Bronchial epithelial cell (primary cell): ENCODE data around the gene PTPMT1. TPM values are rescaled to one million over a fixed set of nuclear protein-coding genes. Genes with fewer than 3 reads are reported as not detected.

Source experiments
- DNase-seq: peaks from one replicate; pipeline ENCODE4 v3.0.0-alpha.2; 2010; ENCODE audit warnings: low read depth
- FAIRE-seq: peaks from 2 replicates; lab custom pipeline; 2011; peaks lifted over from hg19 to GRCh38; lab: Jason Lieb, UNC
- H3K27me3 ChIP-seq: 2 replicates; pipeline ENCODE4 v1.5.1; 2011; ENCODE audit warnings: low read length; ENCODE audit not compliant: control insufficient read depth, insufficient read depth
- H3K36me3 ChIP-seq: 2 replicates; pipeline ENCODE4 v1.5.1; 2011; ENCODE audit warnings: low read length; ENCODE audit not compliant: control insufficient read depth, insufficient read depth
- H3K4me3 ChIP-seq: 2 replicates; pipeline ENCODE4 v1.5.1; 2011; ENCODE audit warnings: mild to moderate bottlenecking, low read depth, low read length, control low read depth
- total RNA-seq: library from RNA; depleted of rRNA; stranded (reverse); fragments of >200 nt; gene quantifications from 2 replicates; pipeline ENCODE4 v1.2.1, GENCODE V29; 2014
- TF ChIP-seq, protein P1 (sequence below): IDR thresholded peaks from 2 replicates; pipeline ENCODE4 v1.5.1; 2011; ENCODE audit warnings: mild to moderate bottlenecking, moderate library complexity, low read length, control low read depth, inconsistent platforms; ENCODE audit not compliant: insufficient read depth, severe bottlenecking

PTPMT1 gene
- total RNA-seq, 1 donor from 2014 or later, result 147 TPM

DNA sequence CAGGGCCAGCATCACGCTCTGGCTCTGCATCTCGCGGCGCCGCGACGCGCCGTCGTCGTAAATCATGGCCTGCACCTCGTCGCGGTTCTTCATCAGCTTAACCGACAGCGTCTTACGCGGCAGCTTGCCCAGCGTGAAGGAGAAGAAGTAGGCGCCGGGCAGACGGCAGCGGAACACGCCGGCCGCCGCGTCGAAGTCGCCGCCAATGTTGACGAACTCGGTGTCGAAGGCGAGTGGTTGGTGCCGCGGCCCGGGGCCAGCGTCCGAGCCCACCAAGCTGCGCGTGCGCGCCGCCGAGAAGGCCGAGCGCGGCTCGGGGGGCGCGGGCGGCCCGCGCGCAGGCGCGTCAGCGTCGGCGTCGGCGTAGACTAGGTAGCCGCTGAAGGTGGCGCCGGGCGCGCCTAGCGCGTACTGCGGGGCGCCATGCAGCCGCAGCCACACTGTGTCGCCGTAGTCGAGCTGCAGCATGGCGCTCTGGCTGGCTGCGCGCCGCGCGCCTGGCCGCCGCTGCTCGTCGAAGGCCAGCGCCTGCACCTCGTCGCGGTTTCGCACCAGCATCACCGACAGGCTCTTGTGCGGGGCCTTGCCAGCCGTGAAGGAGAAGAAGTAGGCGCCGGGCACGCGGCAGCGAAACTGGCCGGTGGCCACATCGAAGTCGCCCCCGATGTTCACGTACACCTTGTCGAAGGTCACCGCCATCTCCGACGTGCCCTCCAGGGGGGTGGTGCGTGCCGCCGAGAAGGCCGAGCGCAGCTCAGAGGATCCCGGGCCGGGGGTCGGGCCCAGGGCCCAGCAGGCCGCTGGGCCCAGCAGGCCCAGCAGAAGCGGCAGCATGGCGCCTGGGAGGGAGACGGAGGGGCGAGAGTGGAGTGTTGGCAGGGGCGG, 24.8 kb downstream of the PTPMT1 start:
- peaks cover 34% of the 10 kb centered on the region for H3K27me3 ChIP-seq
- DNase-seq (no peak), FAIRE-seq (no peak)
- TF ChIP-seq, protein P1, sequence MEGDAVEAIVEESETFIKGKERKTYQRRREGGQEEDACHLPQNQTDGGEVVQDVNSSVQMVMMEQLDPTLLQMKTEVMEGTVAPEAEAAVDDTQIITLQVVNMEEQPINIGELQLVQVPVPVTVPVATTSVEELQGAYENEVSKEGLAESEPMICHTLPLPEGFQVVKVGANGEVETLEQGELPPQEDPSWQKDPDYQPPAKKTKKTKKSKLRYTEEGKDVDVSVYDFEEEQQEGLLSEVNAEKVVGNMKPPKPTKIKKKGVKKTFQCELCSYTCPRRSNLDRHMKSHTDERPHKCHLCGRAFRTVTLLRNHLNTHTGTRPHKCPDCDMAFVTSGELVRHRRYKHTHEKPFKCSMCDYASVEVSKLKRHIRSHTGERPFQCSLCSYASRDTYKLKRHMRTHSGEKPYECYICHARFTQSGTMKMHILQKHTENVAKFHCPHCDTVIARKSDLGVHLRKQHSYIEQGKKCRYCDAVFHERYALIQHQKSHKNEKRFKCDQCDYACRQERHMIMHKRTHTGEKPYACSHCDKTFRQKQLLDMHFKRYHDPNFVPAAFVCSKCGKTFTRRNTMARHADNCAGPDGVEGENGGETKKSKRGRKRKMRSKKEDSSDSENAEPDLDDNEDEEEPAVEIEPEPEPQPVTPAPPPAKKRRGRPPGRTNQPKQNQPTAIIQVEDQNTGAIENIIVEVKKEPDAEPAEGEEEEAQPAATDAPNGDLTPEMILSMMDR, result no peak
- H3K36me3 ChIP-seq, result no peaks in the 10 kb centered on the region
- peak overlapping the region; percentile 18 for H3K4me3 ChIP-seq

GRCh38 chr11:47591764-47592163, 26.4 kb downstream of the PTPMT1 start:
- H3K4me3 ChIP-seq, result no peak overlapping the region

GRCh38 chr11:47592251-47592650, 26.9 kb downstream of the PTPMT1 start:
- DNase-seq (no peak), FAIRE-seq (peak; percentile 93)
- TF ChIP-seq, protein P1, result no peak
- Histone ChIP-seq H3K36me3 (no peaks in the 10 kb centered on the region), H3K27me3 (peaks cover 36% of the 10 kb centered on the region), H3K4me3 (no peak overlapping the region)

More at GRCh38 chr11:47591764-47592163, 26.4 kb downstream of the PTPMT1 start:
- peaks cover 36% of the 10 kb centered on the region for H3K27me3 ChIP-seq
- H3K36me3 ChIP-seq, result no peaks in the 10 kb centered on the region
- FAIRE-seq, result no peak
- no peak for DNase-seq
- TF ChIP-seq, protein P1, result no peak

GRCh38 chr11:47592970-47593369, 27.6 kb downstream of the PTPMT1 start:
- Histone ChIP-seq H3K36me3 (no peaks in the 10 kb centered on the region), H3K4me3 (no peak overlapping the region), H3K27me3 (peaks cover 36% of the 10 kb centered on the region)
- DNase-seq (no peak), FAIRE-seq (no peak)
- TF ChIP-seq, protein P1, result no peak

DNA sequence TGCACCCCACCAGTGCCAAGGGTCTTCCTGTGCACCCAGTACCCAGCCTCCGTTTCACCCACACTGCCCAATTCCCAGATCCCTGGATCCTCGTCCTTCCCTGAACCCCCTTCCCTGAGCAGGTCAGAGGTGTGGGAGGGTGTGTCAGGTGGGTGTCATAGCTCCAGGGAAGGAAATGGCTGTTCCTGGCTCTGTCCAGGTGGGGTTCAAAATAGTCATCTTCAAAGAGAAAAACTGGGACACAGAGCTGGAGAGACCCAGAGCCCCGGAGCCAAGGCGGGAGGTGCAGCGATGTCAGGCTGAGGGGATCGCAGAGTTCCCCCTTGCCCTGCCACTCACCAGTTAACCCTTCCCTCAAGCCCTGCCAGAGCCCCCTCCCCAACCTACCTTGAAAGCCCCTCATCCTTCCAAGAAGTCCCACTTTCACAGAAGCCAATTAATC, 28.1 kb downstream of the PTPMT1 start:
- FAIRE-seq, result no peak
- TF ChIP-seq, protein P1, result no peak

More for the DNA sequence above, 28.1 kb downstream of the PTPMT1 start:
- Histone ChIP-seq H3K27me3 (peaks cover 36% of the 10 kb centered on the region), H3K4me3 (no peak overlapping the region), H3K36me3 (no peaks in the 10 kb centered on the region)
- no peak for DNase-seq
